Frontal cortex (tissue), 4 donors: ENCODE data around the gene ADAM8. TPM values are rescaled to one million over a fixed set of nuclear protein-coding genes. Genes with fewer than 3 reads are reported as not detected.
"Not testable (repeated sequence)": the region's sequence is repeated elsewhere in the genome, so short reads cannot be mapped to it uniquely, and the experiment has no call there.

Experiments used
- DNase-seq, 2 donors: peaks; one replicate each; pipeline ENCODE4 v3.0.0; 2012; ENCODE audit warnings: low spot score in 2 of 2
- FAIRE-seq: peaks from 2 replicates; lab custom pipeline; 2012; peaks lifted over from hg19 to GRCh38; lab: Jason Lieb, UNC
- total RNA-seq: library from RNA; depleted of rRNA; stranded (reverse); fragments of >200 nt; gene quantifications from one replicate; pipeline ENCODE4 v1.2.3, GENCODE V29; 2014
- donor health status: control.
- donor health status: control.
- donor health status: control.

ADAM8 gene
- total RNA-seq = 1.2 TPM

DNA sequence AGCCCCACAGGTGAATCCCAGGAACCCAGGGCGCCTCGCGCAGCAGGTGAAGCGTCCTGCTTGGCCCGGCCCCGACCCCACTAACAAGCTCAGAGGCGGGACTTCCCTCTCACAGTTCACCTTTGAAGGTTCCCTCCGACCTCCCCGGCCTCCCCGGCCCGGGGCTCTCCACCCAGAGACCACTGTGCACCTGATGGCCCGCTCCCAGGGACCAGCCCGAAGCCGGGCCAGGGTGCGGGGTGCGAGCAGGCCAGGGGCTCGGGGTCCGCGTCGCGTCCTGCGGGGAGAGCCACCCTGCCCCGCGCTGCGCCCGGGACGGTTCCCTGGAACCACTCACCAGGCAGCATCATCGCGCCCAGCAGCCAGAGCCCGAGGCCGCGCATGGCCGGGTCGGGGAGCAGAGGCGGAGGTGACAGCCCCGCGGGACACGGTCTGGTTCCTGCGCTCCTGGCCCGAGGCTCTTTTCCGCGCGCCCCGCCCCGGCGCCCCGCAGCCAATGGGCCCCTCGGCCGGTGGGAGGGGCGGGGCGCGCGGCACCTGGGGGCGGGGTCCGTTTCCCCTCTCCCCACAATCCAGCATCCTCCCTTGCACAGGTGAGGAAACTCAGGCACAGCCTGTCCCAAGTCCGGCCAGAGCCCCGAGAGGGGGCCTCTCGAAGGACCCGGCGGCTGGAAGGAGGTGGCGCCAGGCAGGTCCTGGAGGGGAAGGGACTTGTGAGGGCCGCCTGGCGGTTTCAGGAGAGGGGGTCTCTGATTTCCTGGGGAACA is at the start of gene ADAM8:
Gene ADAM8, minus strand, starts transcription at position 434 of the 767 bp plus-strand sequence. Its CDS starts 51 bp downstream, at position 383.
- no peak for DNase-seq
- FAIRE-seq = no peak

DNA sequence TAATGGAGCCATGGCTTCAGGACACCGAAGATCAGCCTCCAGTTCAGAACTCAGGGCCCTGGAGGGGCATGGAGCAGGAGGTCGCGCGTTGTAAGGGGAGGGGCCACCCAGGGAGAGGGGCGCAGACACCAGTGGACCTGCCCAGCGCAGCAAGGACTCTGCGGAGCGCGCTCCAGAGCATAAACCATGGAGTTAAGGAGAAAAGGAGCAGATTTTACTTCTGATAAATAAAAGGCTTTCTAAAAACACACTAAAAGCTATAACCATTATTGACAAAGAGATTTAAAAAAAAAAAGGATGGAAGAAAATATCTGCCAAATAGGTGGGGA is 49.5 kb upstream of the ADAM8 start:
- DNase-seq = no peak
- FAIRE-seq = no peak

DNA sequence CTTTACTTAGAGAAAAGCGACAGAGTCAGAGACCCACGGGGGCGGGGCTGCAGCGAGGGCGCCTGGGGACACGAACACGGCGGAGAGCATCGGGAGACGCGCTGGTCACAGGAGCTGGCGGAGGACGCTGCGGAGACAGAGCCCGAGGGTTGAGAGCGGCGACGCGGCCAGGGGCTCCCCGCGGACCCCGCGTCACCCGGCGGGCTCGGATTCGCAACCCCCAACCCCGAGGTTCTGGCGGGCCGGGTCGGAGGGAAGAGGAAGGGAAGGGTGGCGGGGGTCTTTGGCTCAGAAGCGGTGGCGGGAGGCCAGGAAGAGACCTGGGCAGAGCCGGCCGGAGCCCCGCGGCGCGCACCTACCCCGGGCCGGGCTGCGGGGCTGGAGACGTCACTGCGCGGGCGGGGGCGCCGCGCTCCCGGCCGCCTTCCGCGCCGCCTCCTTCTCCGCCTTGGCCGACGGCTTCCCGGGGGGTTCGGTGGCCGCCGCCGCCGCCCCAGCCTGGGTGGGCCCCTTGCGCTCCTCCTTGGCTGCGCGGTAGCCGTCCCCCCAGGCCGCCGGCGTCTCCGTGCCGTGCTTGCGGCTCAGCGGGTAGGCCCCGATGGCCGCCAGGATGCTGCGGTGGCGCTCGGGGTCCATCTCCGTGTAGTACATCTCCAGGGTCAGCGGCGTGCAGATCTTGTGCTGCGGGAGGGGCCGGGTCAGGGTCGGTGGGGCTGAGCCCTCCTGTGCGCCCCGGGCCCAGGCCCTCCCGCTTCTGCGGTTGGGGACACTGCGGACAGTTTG is 49.0 kb upstream of the ADAM8 start:
- DNase-seq (no peak), FAIRE-seq (no peak)

DNA sequence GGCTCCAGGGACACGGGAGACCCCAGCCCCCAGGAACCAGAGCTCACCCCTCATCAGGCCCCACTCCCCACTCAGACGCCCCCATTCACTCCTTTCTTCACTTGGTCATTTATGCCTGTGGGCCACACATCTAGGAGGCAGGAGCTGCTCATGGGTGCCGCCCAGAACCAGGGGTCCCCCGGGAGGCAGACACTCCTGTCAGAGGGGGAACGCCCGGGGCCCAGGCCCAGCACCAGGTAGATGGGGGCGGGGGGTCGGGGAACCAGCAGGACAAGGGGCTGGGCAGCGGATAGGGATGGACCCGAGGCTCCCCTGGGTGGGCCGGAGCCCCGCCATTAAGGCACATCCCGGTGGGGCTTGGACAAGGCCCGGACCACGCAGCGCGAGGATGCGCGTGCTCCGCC is 48.2 kb upstream of the ADAM8 start:
- DNase-seq = no peak
- no peak for FAIRE-seq

DNA sequence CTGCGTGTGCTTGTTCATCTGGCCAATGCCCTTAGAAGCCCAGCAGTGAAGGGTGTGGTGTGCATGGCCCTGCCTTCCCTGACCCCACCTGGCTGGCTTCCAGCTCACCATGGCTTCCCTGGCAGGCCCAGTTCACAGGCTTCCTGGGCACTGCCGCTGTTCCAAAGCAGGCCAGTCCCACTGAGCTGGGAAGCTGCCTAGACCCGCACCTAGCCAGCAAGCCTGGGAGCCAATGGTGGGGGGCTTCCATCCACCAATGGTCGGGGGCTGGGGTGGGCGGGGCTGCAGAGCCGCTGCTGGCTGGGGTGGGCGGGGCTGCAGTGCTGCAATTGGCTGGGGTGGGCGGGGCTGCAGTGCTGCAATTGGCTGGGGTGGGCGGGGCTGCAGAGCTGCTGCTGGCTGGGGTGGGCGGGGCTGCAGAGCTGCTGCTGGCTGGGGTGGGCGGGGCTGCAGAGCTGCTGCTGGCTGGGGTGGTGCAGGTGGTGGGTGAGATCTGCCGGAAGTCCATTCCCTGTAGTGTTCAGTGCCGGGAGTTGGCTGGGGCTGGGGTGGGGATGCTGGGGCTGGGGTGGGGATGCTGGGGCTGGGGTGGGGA is 47.6 kb upstream of the ADAM8 start:
- FAIRE-seq (no peak), DNase-seq (no peak)

DNA sequence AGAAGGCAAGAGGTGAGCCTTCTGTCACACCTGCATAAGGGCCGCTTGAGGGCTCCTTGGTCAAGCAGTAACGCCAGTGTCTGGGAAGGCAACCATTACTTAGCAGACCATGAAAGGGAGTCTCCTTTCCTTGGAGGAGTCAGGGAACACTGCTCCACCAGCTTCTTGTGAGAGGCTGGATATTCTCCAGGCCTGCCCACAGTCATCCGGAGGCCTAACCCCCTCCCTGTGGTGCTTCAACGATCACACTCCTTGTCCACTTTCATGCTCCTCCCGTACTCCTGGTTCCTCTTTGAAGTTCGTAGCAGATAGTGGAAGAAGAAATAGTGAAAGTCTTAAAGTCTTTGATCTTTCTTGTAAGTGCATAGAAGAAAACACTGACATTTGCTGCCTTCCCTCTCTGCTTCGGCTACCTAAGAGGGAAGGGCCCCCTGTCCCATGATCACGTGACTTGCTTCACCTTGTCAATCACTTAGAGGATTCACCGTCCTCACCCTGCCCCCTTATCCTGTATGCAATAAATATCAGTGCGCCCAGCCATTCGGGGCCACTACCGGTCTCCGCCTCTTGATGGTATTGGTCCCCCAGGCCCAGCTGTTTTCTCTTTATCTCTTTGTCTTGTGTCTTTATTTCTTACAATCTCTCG is 45.5 kb upstream of the ADAM8 start:
- not testable (repeated sequence) for FAIRE-seq, DNase-seq

DNA sequence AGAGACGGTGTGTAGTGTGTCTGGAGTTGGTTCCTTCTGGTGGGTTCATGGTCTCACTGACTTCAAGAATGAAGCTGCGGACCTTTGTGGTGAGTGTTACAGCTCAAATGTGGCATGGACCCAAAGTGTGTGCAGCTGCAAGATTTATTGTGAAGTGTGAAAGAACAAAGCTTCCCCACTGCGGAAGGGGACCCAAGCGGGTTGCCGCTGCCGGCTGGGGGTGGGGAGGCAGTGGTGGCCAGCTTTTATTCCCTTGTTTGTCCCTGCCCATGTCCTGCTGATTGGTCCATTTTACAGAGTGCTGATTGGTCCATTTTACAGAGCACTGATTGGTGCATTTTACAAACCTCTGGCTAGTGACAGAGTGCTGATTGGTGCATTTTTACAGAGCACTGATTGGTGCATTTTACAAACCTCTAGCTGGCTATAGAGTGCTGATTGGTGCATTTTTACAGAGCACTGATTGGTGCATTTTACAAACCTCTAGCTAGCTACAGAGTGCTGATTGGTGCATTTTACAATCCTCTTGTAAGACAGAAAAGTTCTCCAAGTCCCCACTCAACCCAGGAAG is 44.3 kb upstream of the ADAM8 start:
- FAIRE-seq, DNase-seq: not testable (repeated sequence)

DNA sequence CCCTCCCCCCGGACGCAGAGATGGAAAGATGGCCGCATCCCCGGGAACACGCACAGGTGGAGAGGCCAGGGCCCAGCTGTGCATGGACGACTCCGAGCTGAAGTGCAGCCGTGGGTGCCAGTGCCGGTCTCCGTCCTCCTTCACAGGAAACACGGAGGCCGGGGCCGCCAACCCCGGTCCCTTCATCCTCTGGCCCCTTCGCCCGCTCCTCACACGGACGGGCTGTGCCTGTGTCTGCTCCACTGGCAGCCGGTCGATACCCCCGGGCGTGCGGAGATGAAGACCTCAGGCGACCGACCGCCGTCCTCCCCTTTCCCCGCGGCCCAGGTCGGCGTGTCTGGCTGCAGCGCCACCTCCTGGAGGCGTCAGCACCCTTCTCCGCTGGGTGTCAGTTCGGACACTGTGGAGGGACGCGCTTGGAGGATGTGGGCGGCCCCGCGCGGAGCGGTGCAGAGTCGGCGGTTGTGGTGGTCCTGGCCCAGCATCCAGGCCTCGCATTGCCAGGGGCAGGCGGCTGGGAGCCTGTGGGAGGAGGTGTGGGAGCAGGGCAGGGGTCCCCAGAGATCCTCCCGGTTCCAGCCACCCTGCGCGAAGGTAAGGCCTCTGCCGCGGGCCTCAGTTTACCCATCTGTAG is 41.9 kb upstream of the ADAM8 start:
- DNase-seq (peak in 1 of 2 donors; percentile 46), FAIRE-seq (no peak)

DNA sequence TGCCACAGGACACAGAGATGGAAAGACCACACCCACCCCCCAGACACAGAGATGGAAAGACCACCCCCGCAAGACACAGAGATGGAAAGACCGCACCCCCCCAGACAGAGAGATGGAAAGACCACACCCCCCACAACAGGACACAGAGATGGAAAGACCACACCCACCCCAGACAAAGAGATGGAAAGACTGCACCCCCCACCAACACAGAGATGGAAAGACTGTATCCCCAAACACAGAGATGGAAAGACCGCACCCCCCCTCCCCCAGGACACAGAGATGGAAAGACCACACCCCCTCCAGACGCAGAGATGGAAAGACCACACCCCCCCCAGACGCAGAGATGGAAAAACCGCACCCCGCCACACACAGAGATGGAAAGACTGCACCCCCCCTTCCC is 40.1 kb upstream of the ADAM8 start:
- no peak for FAIRE-seq
- DNase-seq = no peak

DNA sequence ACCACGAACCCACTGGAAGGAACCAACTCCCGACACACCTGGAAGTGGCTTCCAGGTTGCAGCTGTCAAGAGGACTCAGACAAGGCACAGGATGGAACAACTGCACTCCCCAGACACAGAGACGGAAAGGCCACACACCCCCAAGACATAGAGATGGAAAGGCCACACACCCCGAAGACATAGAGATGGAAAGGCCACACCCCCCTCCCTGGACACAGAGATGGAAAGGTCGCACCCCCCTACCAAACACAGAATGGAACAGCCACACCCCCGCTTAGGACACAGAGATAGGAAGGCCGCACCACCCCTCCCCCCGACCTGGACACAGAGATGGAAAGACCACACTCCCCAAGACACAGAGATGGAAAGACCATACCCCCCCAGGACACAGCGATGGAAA is 39.6 kb upstream of the ADAM8 start:
- FAIRE-seq = no peak
- DNase-seq = no peak

DNA sequence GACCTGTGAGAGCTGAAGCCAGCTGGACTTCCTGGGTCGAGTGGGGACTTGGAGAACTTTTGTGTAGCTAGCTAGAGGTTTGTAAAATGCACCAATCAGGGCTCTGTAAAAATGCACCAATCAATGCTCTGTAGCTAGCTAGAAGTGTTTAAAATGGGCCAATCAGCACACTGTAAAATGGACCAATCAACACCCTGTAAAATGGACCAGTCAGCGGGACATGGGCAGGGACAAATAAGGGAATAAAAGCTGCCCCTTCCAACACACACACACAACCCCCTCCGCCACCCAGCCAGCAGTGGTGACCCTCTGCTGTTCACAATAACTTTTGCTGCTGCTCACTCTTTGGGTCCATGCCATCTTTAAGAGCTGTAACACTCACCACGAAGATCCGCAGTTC is 39.2 kb upstream of the ADAM8 start:
- no peak for DNase-seq
- FAIRE-seq = no peak

DNA sequence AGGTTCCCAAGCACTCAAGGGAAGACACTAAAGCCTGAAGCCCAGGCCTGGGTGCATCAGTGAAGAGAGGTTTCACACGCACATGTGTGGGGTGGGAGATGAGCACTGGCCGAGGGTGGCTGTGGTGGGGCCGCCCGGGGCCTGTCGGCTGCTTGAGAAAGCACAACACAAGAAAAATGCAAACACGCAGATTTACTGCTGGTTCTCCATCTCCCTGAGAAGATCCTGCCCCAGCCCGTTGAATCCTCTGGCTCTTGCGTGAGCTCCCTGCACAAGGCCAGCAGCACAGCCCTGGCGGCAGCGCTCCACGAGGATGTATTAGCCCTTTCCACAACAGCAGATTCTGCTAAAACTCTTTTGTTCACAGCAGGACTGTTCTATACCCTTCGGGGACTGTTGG is 38.2 kb upstream of the ADAM8 start:
- no peak for DNase-seq
- FAIRE-seq = no peak

DNA sequence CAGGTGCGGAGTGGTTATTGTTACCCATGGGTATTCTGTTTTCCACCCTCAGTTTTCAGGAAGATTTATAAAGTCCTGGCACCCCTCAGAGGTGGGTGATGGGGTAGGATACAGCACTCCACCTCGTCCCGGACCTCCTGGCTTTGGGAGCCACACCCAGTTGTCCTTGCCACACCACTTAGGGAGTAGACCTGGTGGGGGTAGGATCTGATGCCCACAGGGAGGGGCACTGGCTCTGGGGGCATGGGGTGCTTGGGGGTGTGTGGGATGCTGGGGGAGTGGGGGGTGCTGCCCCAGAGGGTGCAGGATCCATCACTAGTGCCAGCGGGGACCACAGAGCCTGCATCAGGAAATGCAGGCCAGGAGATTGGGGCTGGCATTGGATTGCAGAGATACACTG is 36.5 kb upstream of the ADAM8 start:
- no peak for FAIRE-seq
- no peak for DNase-seq

DNA sequence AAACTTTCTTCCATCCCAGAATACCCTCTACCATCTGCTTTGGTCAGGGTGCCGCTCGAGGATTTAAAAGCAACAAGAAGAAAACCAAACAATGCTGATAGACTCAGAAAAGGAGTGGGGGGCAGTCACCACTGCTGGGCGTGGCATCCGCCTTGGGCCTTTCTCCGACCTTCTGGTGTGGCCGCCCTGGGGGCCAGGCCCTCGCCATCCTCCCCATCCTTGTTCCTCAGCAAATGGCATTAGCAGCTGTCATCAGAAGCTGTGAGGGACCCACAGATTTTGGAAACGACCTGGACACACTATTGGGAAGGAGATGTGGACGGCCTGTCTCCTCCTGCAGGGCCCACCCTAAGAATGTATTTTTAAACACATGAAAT is 36.1 kb upstream of the ADAM8 start:
- no peak for FAIRE-seq
- no peak for DNase-seq

DNA sequence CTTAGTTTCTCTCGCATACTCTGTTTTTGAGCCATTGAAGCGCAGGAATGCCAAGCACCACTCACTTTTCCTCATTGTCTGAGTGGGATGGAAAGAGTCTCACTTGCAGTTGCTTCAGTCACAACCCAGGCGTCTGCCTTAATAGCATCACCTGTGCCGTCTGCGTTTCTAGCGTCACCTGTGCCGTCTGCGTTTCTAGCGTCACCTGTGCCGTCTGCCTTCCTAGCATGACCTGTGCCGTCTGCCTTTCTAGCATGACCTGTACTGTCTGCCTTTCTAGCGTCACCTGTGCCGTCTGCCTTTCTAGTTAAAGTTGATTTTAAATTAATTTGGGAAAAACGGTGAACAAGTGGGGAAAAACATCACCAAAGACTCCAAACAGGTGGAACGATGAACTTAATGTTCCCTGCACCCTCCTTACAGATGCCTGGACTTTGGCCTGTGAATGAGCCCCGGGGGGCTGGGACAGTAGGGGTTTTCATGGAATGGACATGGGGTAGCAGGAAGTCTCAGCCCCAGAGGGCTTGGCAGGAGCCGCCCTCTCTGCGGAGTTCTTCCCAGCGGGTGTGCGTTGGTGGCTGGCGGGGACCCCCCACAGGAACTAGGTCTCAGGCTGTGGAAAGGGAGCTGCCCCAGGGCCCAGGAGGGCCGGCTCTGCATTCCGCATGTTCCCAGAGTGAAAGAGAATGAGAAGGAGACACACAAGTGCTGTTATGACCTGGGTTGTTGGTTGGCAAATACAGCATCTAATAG is 35.5 kb upstream of the ADAM8 start:
- no peak for DNase-seq
- no peak for FAIRE-seq

DNA sequence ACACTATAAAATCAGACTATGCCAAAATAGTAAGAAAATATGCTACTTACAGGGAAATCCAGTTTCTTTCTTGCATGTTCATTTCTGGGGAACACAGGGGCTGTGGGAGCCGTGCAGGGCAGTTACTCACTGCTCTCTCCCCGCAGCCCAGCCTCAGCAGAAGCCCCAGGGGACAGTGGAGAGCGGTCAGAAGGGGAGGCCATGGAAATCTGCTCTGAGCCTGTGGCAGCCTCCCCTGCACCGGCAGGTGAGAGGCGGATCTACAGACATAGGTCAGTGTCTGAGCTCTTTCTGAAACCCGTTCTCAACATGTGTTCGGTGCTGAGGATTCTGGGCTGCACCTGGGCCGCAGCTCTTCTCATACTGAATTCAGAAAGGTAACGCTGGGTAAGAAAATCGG is 34.9 kb upstream of the ADAM8 start:
- no peak for FAIRE-seq
- no peak for DNase-seq

DNA sequence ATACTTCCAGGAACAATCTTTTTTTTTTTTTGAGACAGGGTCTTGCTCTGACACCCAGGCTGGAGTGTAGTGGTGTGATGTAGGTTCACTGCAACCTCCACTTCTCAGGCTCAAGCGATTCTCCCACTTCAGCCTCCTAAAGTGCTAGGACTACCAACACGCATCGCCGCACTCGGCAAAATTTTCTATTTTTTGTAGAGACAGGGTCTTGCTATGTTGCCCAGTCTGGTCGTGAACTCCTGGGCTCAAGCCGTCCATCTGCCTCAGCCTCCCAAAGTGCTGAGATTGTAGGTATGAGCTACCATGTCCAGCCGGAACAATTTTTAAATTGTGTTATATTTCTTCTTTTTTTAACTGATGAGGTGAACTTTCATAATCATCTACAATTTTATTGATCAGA is 34.1 kb upstream of the ADAM8 start:
- no peak for DNase-seq
- no peak for FAIRE-seq

DNA sequence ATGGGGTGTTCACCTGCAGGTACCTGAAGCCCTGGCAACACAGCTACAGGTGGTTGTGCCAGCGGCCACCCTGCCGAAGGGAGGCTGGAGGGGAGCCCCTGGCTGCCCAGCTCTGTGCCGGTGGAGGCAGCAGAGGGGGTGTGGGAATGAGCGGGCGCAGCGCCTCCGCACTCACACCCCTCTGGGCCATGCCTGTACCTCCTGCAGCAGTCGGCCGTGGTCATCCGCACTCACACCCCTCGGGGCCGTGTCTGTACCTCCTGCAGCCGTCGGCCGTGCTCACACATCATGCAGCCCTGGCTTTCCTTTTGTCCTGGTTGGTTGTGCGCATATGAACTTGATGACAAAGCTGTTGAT is 33.7 kb upstream of the ADAM8 start:
- no peak for FAIRE-seq
- no peak for DNase-seq

DNA sequence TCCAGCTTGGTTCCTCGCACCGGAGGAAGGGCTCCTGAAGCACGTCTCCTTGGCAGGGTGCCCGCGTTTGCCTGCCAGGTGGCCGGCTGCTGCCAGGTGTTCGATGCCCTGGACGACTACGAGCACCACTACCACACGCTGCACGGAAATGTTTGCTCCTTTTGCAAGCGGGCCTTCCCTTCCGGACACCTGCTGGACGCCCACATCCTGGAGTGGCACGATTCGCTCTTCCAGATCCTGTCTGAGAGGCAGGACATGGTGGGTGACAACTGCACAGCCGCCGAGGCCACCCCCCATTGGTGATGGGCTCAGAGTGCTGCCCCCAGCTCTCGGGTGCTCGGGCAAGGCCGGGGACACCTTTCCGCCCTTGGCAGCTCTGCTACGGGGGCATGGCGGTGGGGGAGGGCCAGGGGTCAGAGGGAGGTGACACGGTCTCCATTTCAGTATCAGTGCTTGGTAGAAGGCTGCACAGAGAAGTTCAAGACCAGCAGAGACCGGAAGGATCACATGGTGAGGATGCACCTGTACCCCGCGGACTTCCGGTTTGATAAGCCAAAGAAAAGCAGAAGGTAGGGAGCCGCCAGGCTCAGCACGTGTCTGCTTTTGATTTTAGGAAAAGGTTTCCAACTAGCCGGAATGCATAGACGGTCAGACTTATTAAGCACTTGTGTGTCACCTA is 33.2 kb upstream of the ADAM8 start:
- DNase-seq = no peak
- FAIRE-seq = no peak
